PC-3 (cell line): Measurements from ENCODE around the gene U2AF1L4.

ENCODE experiments used
- CTCF ChIP-seq: fragments of 300-600 bp; sonication (generic); conservative IDR thresholded peaks from 2 replicates; pipeline ENCODE4 v1.5.1; 2017; ENCODE audit warnings: antibody characterized with exemption, low read depth, mild to moderate bottlenecking, low read length
- EZH2 ChIP-seq: fragments of 300-600 bp; sonication (generic); IDR thresholded peaks from one replicate; pipeline ENCODE4 v1.6.1; 2017; ENCODE audit warnings: antibody characterized with exemption, mild to moderate bottlenecking, low read length; ENCODE audit not compliant: unreplicated experiment
- EZH2phosphoT487 ChIP-seq: fragments of 300-600 bp; sonication (generic); IDR thresholded peaks from 2 replicates; pipeline ENCODE4 v1.6.1; 2018; ENCODE audit warnings: mild to moderate bottlenecking, antibody characterized with exemption, low read length, borderline replicate concordance

- TF ChIP-seq CTCF (no peak), EZH2phosphoT487 (no peak), EZH2 (no peak)
These were observed 30.4 kb downstream of the U2AF1L4 start for GRCh38 chr19:35714601-35715354.
